ENCODE results near the gene VPREB1.
"Not testable (repeated sequence)": the region's sequence is repeated elsewhere in the genome, so short reads cannot be mapped to it uniquely, and the experiment has no call there.

DNA sequence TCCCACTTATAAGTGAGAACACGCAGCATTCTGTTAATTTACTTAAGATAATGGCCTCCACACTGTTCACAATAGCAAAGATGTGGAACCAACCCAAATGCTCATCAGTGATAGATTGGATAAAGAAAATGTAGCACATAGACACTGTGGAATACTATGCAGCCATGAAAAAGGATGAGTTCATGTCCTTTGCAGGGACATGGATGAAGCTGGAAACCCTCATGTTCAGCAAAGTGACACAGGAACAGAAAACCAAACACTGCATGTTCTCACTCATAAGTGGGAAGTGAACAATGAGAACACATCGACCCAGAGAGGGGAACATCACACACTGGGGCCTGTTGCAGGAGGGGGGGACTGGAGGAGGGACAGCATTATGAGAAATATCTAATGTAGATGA lies 15.6 kb downstream of the VPREB1 start:
- TF ChIP-seq FOXK2 (IDR thresholded peaks at IDR 0.05); FOXM1 (IDR thresholded peaks at IDR 0.05; ENCODE audit: borderline replicate concordance); SP1 (IDR thresholded peaks at IDR 0.05); TARDBP (IDR thresholded peaks at IDR 0.05); ZNF384 (IDR thresholded peaks at IDR 0.05); LEF1 (IDR thresholded peaks at IDR 0.05; ENCODE audit: borderline replicate concordance); BHLHE40 (IDR thresholded peaks at IDR 0.05; ENCODE audit: borderline replicate concordance): not testable (repeated sequence)

All from HEK293T (cell line).